Measurements from ENCODE around the gene IGF2R. TPM values are rescaled to one million over a fixed set of nuclear protein-coding genes. Genes with fewer than 3 reads are reported as not detected.

IGF2R gene
- polyA plus RNA-seq, 1 donor (not counting 4 experiments of a cell fraction or from before 2014, with no cell fraction given), result 40.9 TPM

DNA sequence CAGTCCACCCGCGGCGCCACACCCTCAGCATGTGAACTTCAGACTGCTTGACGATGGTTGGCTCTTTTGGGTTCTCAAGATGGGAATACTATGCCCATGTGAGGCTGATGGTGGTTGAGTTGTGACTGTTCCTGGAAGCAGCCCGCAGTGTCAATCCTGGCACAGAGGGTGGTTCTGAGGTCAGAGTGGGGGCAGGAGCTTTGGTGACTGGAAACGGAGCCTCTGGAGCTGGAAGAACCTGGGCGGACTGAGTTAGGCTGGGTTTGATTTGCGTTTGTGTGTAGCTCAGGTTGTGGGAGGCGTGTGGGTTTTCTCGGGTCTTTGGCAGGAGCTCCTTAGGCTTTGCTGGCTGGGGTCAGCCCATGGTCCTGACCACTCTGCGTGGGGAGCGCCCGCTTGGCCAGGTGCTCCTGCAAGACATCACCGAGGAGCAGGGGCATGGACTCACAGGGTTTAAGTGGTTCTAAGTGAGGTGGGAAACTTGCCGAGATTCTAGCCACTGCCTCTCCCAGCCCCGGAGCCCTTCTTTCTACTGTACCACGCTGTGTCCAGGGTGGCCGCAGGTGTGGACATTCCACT, 115.4 kb downstream of the IGF2R start:
- TF ChIP-seq, protein P1, sequence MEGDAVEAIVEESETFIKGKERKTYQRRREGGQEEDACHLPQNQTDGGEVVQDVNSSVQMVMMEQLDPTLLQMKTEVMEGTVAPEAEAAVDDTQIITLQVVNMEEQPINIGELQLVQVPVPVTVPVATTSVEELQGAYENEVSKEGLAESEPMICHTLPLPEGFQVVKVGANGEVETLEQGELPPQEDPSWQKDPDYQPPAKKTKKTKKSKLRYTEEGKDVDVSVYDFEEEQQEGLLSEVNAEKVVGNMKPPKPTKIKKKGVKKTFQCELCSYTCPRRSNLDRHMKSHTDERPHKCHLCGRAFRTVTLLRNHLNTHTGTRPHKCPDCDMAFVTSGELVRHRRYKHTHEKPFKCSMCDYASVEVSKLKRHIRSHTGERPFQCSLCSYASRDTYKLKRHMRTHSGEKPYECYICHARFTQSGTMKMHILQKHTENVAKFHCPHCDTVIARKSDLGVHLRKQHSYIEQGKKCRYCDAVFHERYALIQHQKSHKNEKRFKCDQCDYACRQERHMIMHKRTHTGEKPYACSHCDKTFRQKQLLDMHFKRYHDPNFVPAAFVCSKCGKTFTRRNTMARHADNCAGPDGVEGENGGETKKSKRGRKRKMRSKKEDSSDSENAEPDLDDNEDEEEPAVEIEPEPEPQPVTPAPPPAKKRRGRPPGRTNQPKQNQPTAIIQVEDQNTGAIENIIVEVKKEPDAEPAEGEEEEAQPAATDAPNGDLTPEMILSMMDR (optimal IDR thresholded peaks at IDR 0.05 in 1 of 3, IDR thresholded peaks at IDR 0.05 in 1 of 3, conservative IDR thresholded peaks at IDR 0.05 in 1 of 3; ENCODE audit: extremely low read depth in 1 of 3, insufficient read depth in 2 of 3, low read length in 3 of 3), result no peak
- no peak for TF ChIP-seq EZH2 (IDR thresholded peaks at IDR 0.05; ENCODE audit: low read length)
- H4K20me1 ChIP-seq (ENCODE audit: control insufficient read depth, extremely low read depth, insufficient read depth, low read length), result no peaks in the 10 kb centered on the region
- dilution Hi-C loops (cut with MboI; ENCODE audit: extremely low pct_ligation_motif_present, low sequenced_read_pairs), result no loop called here

DNA sequence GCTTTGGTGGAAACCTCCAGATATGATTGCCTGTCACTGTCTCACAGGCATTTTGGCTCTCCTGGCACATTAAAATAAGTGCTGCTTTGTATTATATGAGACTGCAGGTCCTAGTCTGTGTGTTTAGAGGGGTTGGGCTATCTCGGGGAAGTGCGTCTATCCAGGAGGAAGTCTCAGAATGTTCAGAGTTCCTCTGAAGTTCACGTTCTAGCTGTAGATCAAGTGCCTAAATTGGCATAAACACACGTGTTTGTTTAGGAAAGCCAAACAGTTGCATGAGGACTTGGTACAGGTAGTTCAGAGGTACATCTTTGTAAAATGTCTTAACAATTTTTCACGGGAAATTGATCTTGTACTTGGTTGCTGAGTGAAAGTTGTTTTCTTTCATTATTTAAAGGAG, 116.3 kb downstream of the IGF2R start:
- H3K4me3 ChIP-seq (ENCODE audit: control insufficient read depth in 2 of 3, extremely low read depth in 1 of 3, insufficient read depth in 2 of 3, low read depth in 1 of 3, low read length in 3 of 3), result no peak overlapping the region
- H3K27me3 ChIP-seq (ENCODE audit: control insufficient read depth, extremely low read depth, insufficient read depth, low read length), result no peaks in the 10 kb centered on the region
- no peaks in the 10 kb centered on the region for H3K9me3 ChIP-seq (ENCODE audit: control insufficient read depth, low read depth, low read length)
- H3K79me2 ChIP-seq (ENCODE audit: control insufficient read depth, insufficient read depth, low read length), result no peaks in the 10 kb centered on the region
- TF ChIP-seq, protein P1 (optimal IDR thresholded peaks at IDR 0.05 in 1 of 3, IDR thresholded peaks at IDR 0.05 in 1 of 3, conservative IDR thresholded peaks at IDR 0.05 in 1 of 3; ENCODE audit: extremely low read depth in 1 of 3, insufficient read depth in 2 of 3, low read length in 3 of 3), result no peak
- no peak for TF ChIP-seq EZH2 (IDR thresholded peaks at IDR 0.05; ENCODE audit: low read length)
- peaks cover 44 to 46% of the 10 kb centered on the region in 2 experiments for H3K36me3 ChIP-seq (ENCODE audit: control insufficient read depth in 2 of 2, extremely low read depth in 1 of 2, insufficient read depth in 2 of 2, low read length in 2 of 2)
- H3K9me1 ChIP-seq (ENCODE audit: control insufficient read depth, extremely low read depth, insufficient read depth, low read length), result no peaks in the 10 kb centered on the region
- no peak for FAIRE-seq
- no peaks in the 10 kb centered on the region for H3K4me1 ChIP-seq (ENCODE audit: control insufficient read depth, extremely low read depth, insufficient read depth, low read length)
- no peak overlapping the region for H3K27ac ChIP-seq (ENCODE audit: control insufficient read depth, insufficient read depth, low read length)
- no peak overlapping the region for H3K4me2 ChIP-seq (ENCODE audit: control insufficient read depth, extremely low read depth, insufficient read depth, low read depth, low read length)
- no peak overlapping the region for H2AFZ ChIP-seq (ENCODE audit: control insufficient read depth, low read length)
- no peak for DNase-seq (ENCODE audit: low read depth, low spot score)
- H3K9ac ChIP-seq (ENCODE audit: control insufficient read depth, extremely low read depth, insufficient read depth, low read length), result no peak overlapping the region
- no peaks in the 10 kb centered on the region for H4K20me1 ChIP-seq (ENCODE audit: control insufficient read depth, extremely low read depth, insufficient read depth, low read length)
- dilution Hi-C loops (cut with MboI; ENCODE audit: extremely low pct_ligation_motif_present, low sequenced_read_pairs), result no loop called here

More for the DNA sequence above, 115.4 kb downstream of the IGF2R start:
- H3K4me2 ChIP-seq (ENCODE audit: control insufficient read depth, extremely low read depth, insufficient read depth, low read depth, low read length), result no peak overlapping the region
- H3K4me1 ChIP-seq (ENCODE audit: control insufficient read depth, extremely low read depth, insufficient read depth, low read length), result no peaks in the 10 kb centered on the region
- H2AFZ ChIP-seq (ENCODE audit: control insufficient read depth, low read length), result no peak overlapping the region
- no peaks in the 10 kb centered on the region for H3K9me3 ChIP-seq (ENCODE audit: control insufficient read depth, low read depth, low read length)
- H3K4me3 ChIP-seq (ENCODE audit: control insufficient read depth in 2 of 3, extremely low read depth in 1 of 3, insufficient read depth in 2 of 3, low read depth in 1 of 3, low read length in 3 of 3), result no peak overlapping the region
- FAIRE-seq, result no peak
- no peak overlapping the region for H3K27ac ChIP-seq (ENCODE audit: control insufficient read depth, insufficient read depth, low read length)
- no peak for DNase-seq (ENCODE audit: low read depth, low spot score)
- no peaks in the 10 kb centered on the region for H3K79me2 ChIP-seq (ENCODE audit: control insufficient read depth, insufficient read depth, low read length)
- H3K27me3 ChIP-seq (ENCODE audit: control insufficient read depth, extremely low read depth, insufficient read depth, low read length), result no peaks in the 10 kb centered on the region
- no peak overlapping the region for H3K9ac ChIP-seq (ENCODE audit: control insufficient read depth, extremely low read depth, insufficient read depth, low read length)
- H3K36me3 ChIP-seq (ENCODE audit: control insufficient read depth in 2 of 2, extremely low read depth in 1 of 2, insufficient read depth in 2 of 2, low read length in 2 of 2), result peaks cover 45 to 49% of the 10 kb centered on the region in 2 experiments
- H3K9me1 ChIP-seq (ENCODE audit: control insufficient read depth, extremely low read depth, insufficient read depth, low read length), result no peaks in the 10 kb centered on the region

Measured in keratinocyte (primary cell).